ENCODE results near the gene PDE9A. TPM values are rescaled to one million over a fixed set of nuclear protein-coding genes. Genes with fewer than 3 reads are reported as not detected.

PDE9A gene
- total RNA-seq, 2 donors from 2014 or later: 45.9 to 62.4 TPM

GRCh38 chr21:42624095-42624790, 29.2 kb upstream of the PDE9A start:
- DNase-seq: no peak
- H3K9me3 ChIP-seq (ENCODE audit: control insufficient read depth, low read length): no peaks in the 10 kb centered on the region
- TF ChIP-seq CTCF (conservative IDR thresholded peaks at IDR 0.05): no peak
- 79 to 80% methylated on average over 8 to 13 of the region's 13 CpGs for WGBS, 2 experiments (ENCODE audit: insufficient coverage in 1 of 2, insufficient read length in 1 of 2)
- H3K4me1 ChIP-seq (ENCODE audit: control insufficient read depth, insufficient read depth, low read length): peaks cover 4% of the 10 kb centered on the region
- H3K36me3 ChIP-seq (ENCODE audit: control insufficient read depth, insufficient read depth, low read length): no peaks in the 10 kb centered on the region
- no peak overlapping the region for H3K4me3 ChIP-seq (ENCODE audit: low read length)
- Mint-ChIP-seq H3K9me3 (no peaks in the 10 kb centered on the region), H3K36me3 (ENCODE audit: low read depth) (no peaks in the 10 kb centered on the region), H3K4me1 (peaks cover 28% of the 10 kb centered on the region), H3K4me3 (peak overlapping the region; percentile 10), H3K27me3 (ENCODE audit: insufficient read depth) (peaks cover 24% of the 10 kb centered on the region), H3K27ac (no peak overlapping the region)
- H3K27me3 ChIP-seq (ENCODE audit: control insufficient read depth, insufficient read depth, low read length, poor library complexity, severe bottlenecking): peaks cover 20% of the 10 kb centered on the region
- H3K27ac ChIP-seq (ENCODE audit: low read depth, low read length): no peak overlapping the region
- H3K9ac ChIP-seq (ENCODE audit: extremely low read depth, low read length, poor library complexity, severe bottlenecking): no peak overlapping the region

- 82 to 85% methylated on average over 6 of the region's 6 CpGs for WGBS, 2 experiments (ENCODE audit: insufficient coverage in 1 of 2, insufficient read length in 1 of 2)
- Mint-ChIP-seq H3K27ac (no peak overlapping the region), H3K36me3 (ENCODE audit: low read depth) (no peaks in the 10 kb centered on the region)
Measured at GRCh38 chr21:42624936-42625335, 28.5 kb upstream of the PDE9A start.

GRCh38 chr21:42626171-42626570, 27.2 kb upstream of the PDE9A start:
- peaks cover 29% of the 10 kb centered on the region for H3K27me3 Mint-ChIP-seq (ENCODE audit: insufficient read depth)
- no peak for TF ChIP-seq CTCF (conservative IDR thresholded peaks at IDR 0.05)
- no peaks in the 10 kb centered on the region for H3K36me3 ChIP-seq (ENCODE audit: control insufficient read depth, insufficient read depth, low read length)
- 97 to 98% methylated on average over 6 to 14 of the region's 14 CpGs for WGBS, 2 experiments (ENCODE audit: insufficient coverage in 1 of 2, insufficient read length in 1 of 2)
- H3K4me3 Mint-ChIP-seq: no peak overlapping the region
- no peak overlapping the region for H3K9ac ChIP-seq (ENCODE audit: extremely low read depth, low read length, poor library complexity, severe bottlenecking)
- no peak overlapping the region for H3K4me3 ChIP-seq (ENCODE audit: low read length)
- no peaks in the 10 kb centered on the region for H3K9me3 Mint-ChIP-seq
- no peaks in the 10 kb centered on the region for H3K9me3 ChIP-seq (ENCODE audit: control insufficient read depth, low read length)
- no peaks in the 10 kb centered on the region for H3K36me3 Mint-ChIP-seq (ENCODE audit: low read depth)
- peaks cover 20% of the 10 kb centered on the region for H3K27me3 ChIP-seq (ENCODE audit: control insufficient read depth, insufficient read depth, low read length, poor library complexity, severe bottlenecking)
- peaks cover 4% of the 10 kb centered on the region for H3K4me1 ChIP-seq (ENCODE audit: control insufficient read depth, insufficient read depth, low read length)
- H3K27ac Mint-ChIP-seq: no peak overlapping the region
- peaks cover 28% of the 10 kb centered on the region for H3K4me1 Mint-ChIP-seq
- no peak overlapping the region for H3K27ac ChIP-seq (ENCODE audit: low read depth, low read length)
- DNase-seq: no peak

More at GRCh38 chr21:42624936-42625335, 28.5 kb upstream of the PDE9A start:
- no peaks in the 10 kb centered on the region for H3K36me3 ChIP-seq (ENCODE audit: control insufficient read depth, insufficient read depth, low read length)
- no peak overlapping the region for H3K9ac ChIP-seq (ENCODE audit: extremely low read depth, low read length, poor library complexity, severe bottlenecking)
- H3K9me3 ChIP-seq (ENCODE audit: control insufficient read depth, low read length): no peaks in the 10 kb centered on the region
- Mint-ChIP-seq H3K4me3 (peak overlapping the region; percentile 10), H3K27me3 (ENCODE audit: insufficient read depth) (peaks cover 24% of the 10 kb centered on the region), H3K4me1 (peaks cover 28% of the 10 kb centered on the region), H3K9me3 (no peaks in the 10 kb centered on the region)
- no peak overlapping the region for H3K27ac ChIP-seq (ENCODE audit: low read depth, low read length)
- H3K4me1 ChIP-seq (ENCODE audit: control insufficient read depth, insufficient read depth, low read length): peaks cover 4% of the 10 kb centered on the region
- no peak for TF ChIP-seq CTCF (conservative IDR thresholded peaks at IDR 0.05)
- H3K4me3 ChIP-seq (ENCODE audit: low read length): no peak overlapping the region
- no peak for DNase-seq
- H3K27me3 ChIP-seq (ENCODE audit: control insufficient read depth, insufficient read depth, low read length, poor library complexity, severe bottlenecking): peaks cover 20% of the 10 kb centered on the region
